IPS-18c (cell line): ENCODE data around the gene ACSBG1.

ENCODE experiments used
- H3K4me3 ChIP-seq: 2 replicates; pipeline ENCODE4 v1.7.0; 2013; ENCODE audit warnings: low read depth, mild to moderate bottlenecking, low read length, moderate library complexity; ENCODE audit not compliant: insufficient read depth
- H3K9me3 ChIP-seq: one replicate; pipeline ENCODE4 v1.6.1; 2013; ENCODE audit warnings: mild to moderate bottlenecking, low read length, moderate library complexity; ENCODE audit not compliant: control insufficient read depth, insufficient read depth

Gene ACSBG1

GRCh38 chr15:78233496-78233895 is 869 bp downstream of the ACSBG1 start:
- Histone ChIP-seq H3K9me3 (no peaks in the 10 kb centered on the region), H3K4me3 (no peak overlapping the region)

- H3K4me3 ChIP-seq = no peak overlapping the region
- H3K9me3 ChIP-seq = no peaks in the 10 kb centered on the region
Measured at GRCh38 chr15:78232951-78233350, 1.4 kb downstream of the ACSBG1 start.

- Histone ChIP-seq H3K4me3 (no peak overlapping the region), H3K9me3 (no peaks in the 10 kb centered on the region)
Measured at GRCh38 chr15:78229431-78230406, 4.6 kb downstream of the ACSBG1 start.

GRCh38 chr15:78228356-78228996 is 5.9 kb downstream of the ACSBG1 start:
- H3K4me3 ChIP-seq = no peak overlapping the region
- peaks cover 2% of the 10 kb centered on the region for H3K9me3 ChIP-seq

- Histone ChIP-seq H3K4me3 (no peak overlapping the region), H3K9me3 (peaks cover 2% of the 10 kb centered on the region)
Measured at GRCh38 chr15:78225783-78226541, 8.4 kb downstream of the ACSBG1 start.

- no peak overlapping the region for H3K4me3 ChIP-seq
- H3K9me3 ChIP-seq = peaks cover 2% of the 10 kb centered on the region
Measured at GRCh38 chr15:78224023-78224411, 10.3 kb downstream of the ACSBG1 start.

- H3K9me3 ChIP-seq = peaks cover 2% of the 10 kb centered on the region
- H3K4me3 ChIP-seq = no peak overlapping the region
Measured at GRCh38 chr15:78223396-78224022, 10.9 kb downstream of the ACSBG1 start.

- H3K4me3 ChIP-seq = no peak overlapping the region
- H3K9me3 ChIP-seq = peaks cover 2% of the 10 kb centered on the region
Measured at GRCh38 chr15:78222745-78223395, 11.5 kb downstream of the ACSBG1 start.

GRCh38 chr15:78220713-78221112 is 13.7 kb downstream of the ACSBG1 start:
- Histone ChIP-seq H3K4me3 (no peak overlapping the region), H3K9me3 (peaks cover 2% of the 10 kb centered on the region)

- Histone ChIP-seq H3K9me3 (no peaks in the 10 kb centered on the region), H3K4me3 (no peak overlapping the region)
Measured at GRCh38 chr15:78216276-78217104, 17.9 kb downstream of the ACSBG1 start.

GRCh38 chr15:78213956-78214355 is 20.4 kb downstream of the ACSBG1 start:
- Histone ChIP-seq H3K9me3 (no peaks in the 10 kb centered on the region), H3K4me3 (no peak overlapping the region)

- Histone ChIP-seq H3K9me3 (no peaks in the 10 kb centered on the region), H3K4me3 (no peak overlapping the region)
Measured at GRCh38 chr15:78213425-78213750, 21.0 kb downstream of the ACSBG1 start.

- H3K4me3 ChIP-seq = no peak overlapping the region
- H3K9me3 ChIP-seq = no peaks in the 10 kb centered on the region
Measured at GRCh38 chr15:78212546-78213424, 21.6 kb downstream of the ACSBG1 start.

- Histone ChIP-seq H3K9me3 (no peaks in the 10 kb centered on the region), H3K4me3 (no peak overlapping the region)
Measured at GRCh38 chr15:78212008-78212407, 22.4 kb downstream of the ACSBG1 start.

- H3K9me3 ChIP-seq = no peaks in the 10 kb centered on the region
- H3K4me3 ChIP-seq = no peak overlapping the region
Measured at GRCh38 chr15:78211189-78211921, 23.0 kb downstream of the ACSBG1 start.
